ENCODE measurements around the gene C5AR1. TPM values are rescaled to one million over a fixed set of nuclear protein-coding genes. Genes with fewer than 3 reads are reported as not detected.
A peak's percentile ranks its signal among the peaks of the same experiment; 100 is the strongest.
"Not testable (repeated sequence)": the region's sequence is repeated elsewhere in the genome, so short reads cannot be mapped to it uniquely, and the experiment has no call there.

Gene C5AR1
- total RNA-seq, 1 experiment from 2014 or later, result 8.5 TPM

- Histone ChIP-seq H3K27me3 (ENCODE audit: insufficient read depth, low read depth) (no peaks in the 10 kb centered on the region), H3K79me2 (ENCODE audit: low read depth) (no peaks in the 10 kb centered on the region), H3K4me3 (no peak overlapping the region), H2AFZ (no peak overlapping the region), H4K20me1 (ENCODE audit: insufficient read depth) (no peaks in the 10 kb centered on the region), H3K9me3 (ENCODE audit: insufficient read depth, low read depth) (no peaks in the 10 kb centered on the region), H3K9me2 (ENCODE audit: insufficient read depth) (no peaks in the 10 kb centered on the region), H3K27ac (no peak overlapping the region), H3K4me2 (peak overlapping the region; percentile 70), H3F3A (ENCODE audit: insufficient read depth, low read depth) (peaks cover 57% of the 10 kb centered on the region), H3K36me3 (ENCODE audit: low read depth) (no peaks in the 10 kb centered on the region), H3K4me1 (replicated peaks; ENCODE audit: insufficient read depth) (peaks cover 24% of the 10 kb centered on the region)
- no peak for DNase-seq
- BruUV-seq (replicated peaks), result no TSS peak
- intact Hi-C loops (cut with micrococcal nuclease; ENCODE audit: unreplicated experiment), result loop anchor here (10.0 kb wide), 1 partner anchor 329 kb away; the partner anchor contains the start of gene BICRA
- no peak for TF ChIP-seq CTCF (conservative IDR thresholded peaks at IDR 0.05)
- no peak for TF ChIP-seq EZH2 (IDR thresholded peaks at IDR 0.05; ENCODE audit: low read depth)
- CTCF ChIA-PET, result interaction anchor here (0.6 to 1.2 kb wide), 3 partner anchors 9 to 161 kb away, joined by 3 read pairs; no protein-coding TSS in a partner anchor
- POLR2A ChIA-PET (ENCODE audit: unreplicated experiment), result interaction anchor here (0.7 to 0.9 kb wide), 2 partner anchors 73 to 446 kb away, joined by 6 to 11 read pairs; partner anchors contain the start of gene DHX34
Measured at GRCh38 chr19:47275791-47276461, 33.7 kb upstream of the C5AR1 start.

GRCh38 chr19:47276513-47276912 is 33.1 kb upstream of the C5AR1 start:
- POLR2A ChIA-PET (ENCODE audit: unreplicated experiment), result interaction anchor here (0.7 to 0.9 kb wide), 2 partner anchors 73 to 447 kb away, joined by 6 to 11 read pairs; partner anchors contain the start of gene DHX34
- not testable (repeated sequence) for BruUV-seq (replicated peaks)

GRCh38 chr19:47280183-47280797 is 29.4 kb upstream of the C5AR1 start:
- no peaks in the 10 kb centered on the region for H3K36me3 ChIP-seq (ENCODE audit: low read depth)
- intact Hi-C loops (cut with micrococcal nuclease; ENCODE audit: unreplicated experiment), result loop anchor here (10.0 kb wide), 1 partner anchor 425 kb away; no protein-coding TSS in a partner anchor
- no peaks in the 10 kb centered on the region for H3K27me3 ChIP-seq (ENCODE audit: insufficient read depth, low read depth)
- H3F3A ChIP-seq (ENCODE audit: insufficient read depth, low read depth), result peaks cover 55% of the 10 kb centered on the region
- H3K4me1 ChIP-seq (replicated peaks; ENCODE audit: insufficient read depth), result peaks cover 24% of the 10 kb centered on the region
- peak overlapping the region; percentile 51; the same call in 1 of the 2 replicates for H3K4me2 ChIP-seq
- H3K79me2 ChIP-seq (ENCODE audit: low read depth), result no peaks in the 10 kb centered on the region
- no peak for TF ChIP-seq EZH2 (IDR thresholded peaks at IDR 0.05; ENCODE audit: low read depth)
- TF ChIP-seq CTCF (conservative IDR thresholded peaks at IDR 0.05), result peak; percentile 65
- H3K4me3 ChIP-seq, result no peak overlapping the region
- H3K9me3 ChIP-seq (ENCODE audit: insufficient read depth, low read depth), result no peaks in the 10 kb centered on the region
- ChIA-PET CTCF (no interaction called here), POLR2A (ENCODE audit: unreplicated experiment) (no interaction called here)
- H3K9me2 ChIP-seq (ENCODE audit: insufficient read depth), result no peaks in the 10 kb centered on the region
- no peak overlapping the region for H2AFZ ChIP-seq
- H3K27ac ChIP-seq, result peak overlapping the region; percentile 62
- no TSS peak for BruUV-seq (replicated peaks)
- peak in 1 of 2 experiments; percentile 31 for DNase-seq
- no peaks in the 10 kb centered on the region for H4K20me1 ChIP-seq (ENCODE audit: insufficient read depth)

More at GRCh38 chr19:47276513-47276912, 33.1 kb upstream of the C5AR1 start:
- H3K36me3 ChIP-seq (ENCODE audit: low read depth); DNase-seq; H4K20me1 ChIP-seq (ENCODE audit: insufficient read depth); H2AFZ ChIP-seq; H3K4me2 ChIP-seq; H3K27ac ChIP-seq; H3K9me2 ChIP-seq (ENCODE audit: insufficient read depth); H3K27me3 ChIP-seq (ENCODE audit: insufficient read depth, low read depth); H3K9me3 ChIP-seq (ENCODE audit: insufficient read depth, low read depth); H3K79me2 ChIP-seq (ENCODE audit: low read depth); H3K4me3 ChIP-seq: not testable (repeated sequence)
- Histone ChIP-seq H3F3A (ENCODE audit: insufficient read depth, low read depth) (peaks cover 61% of the 10 kb centered on the region), H3K4me1 (replicated peaks; ENCODE audit: insufficient read depth) (peaks cover 28% of the 10 kb centered on the region)
- CTCF ChIA-PET, result interaction anchor here (0.6 to 1.2 kb wide), 2 partner anchors 9 to 160 kb away, joined by 3 read pairs; no protein-coding TSS in a partner anchor
- intact Hi-C loops (cut with micrococcal nuclease; ENCODE audit: unreplicated experiment), result loop anchor here (10.0 kb wide), 1 partner anchor 328 kb away; the partner anchor contains the start of gene BICRA

Data from PC-9 (cell line).